ENCODE data around the gene CLEC16A.

DNA sequence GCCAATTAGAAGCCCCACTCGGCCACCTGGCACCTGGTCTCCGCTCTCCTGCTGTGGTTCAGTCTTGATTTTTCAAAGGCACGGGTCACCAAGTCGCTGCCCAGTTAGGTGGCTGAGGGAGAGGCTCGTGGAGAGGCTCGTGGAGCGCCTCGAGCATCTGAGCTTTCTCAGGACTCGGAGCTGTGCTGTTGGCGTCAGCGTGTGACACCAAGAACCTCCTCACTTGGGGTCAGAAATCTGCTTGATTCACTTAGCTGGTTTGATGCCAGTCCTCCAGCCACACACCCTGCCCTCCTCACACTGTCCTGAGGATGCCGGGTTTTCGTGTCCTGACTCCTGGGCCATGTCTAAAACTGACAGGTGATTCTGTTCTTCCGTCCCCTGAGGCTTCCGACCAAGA lies 229.1 kb downstream of the CLEC16A start:
- TF ChIP-seq, protein P1, sequence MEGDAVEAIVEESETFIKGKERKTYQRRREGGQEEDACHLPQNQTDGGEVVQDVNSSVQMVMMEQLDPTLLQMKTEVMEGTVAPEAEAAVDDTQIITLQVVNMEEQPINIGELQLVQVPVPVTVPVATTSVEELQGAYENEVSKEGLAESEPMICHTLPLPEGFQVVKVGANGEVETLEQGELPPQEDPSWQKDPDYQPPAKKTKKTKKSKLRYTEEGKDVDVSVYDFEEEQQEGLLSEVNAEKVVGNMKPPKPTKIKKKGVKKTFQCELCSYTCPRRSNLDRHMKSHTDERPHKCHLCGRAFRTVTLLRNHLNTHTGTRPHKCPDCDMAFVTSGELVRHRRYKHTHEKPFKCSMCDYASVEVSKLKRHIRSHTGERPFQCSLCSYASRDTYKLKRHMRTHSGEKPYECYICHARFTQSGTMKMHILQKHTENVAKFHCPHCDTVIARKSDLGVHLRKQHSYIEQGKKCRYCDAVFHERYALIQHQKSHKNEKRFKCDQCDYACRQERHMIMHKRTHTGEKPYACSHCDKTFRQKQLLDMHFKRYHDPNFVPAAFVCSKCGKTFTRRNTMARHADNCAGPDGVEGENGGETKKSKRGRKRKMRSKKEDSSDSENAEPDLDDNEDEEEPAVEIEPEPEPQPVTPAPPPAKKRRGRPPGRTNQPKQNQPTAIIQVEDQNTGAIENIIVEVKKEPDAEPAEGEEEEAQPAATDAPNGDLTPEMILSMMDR (IDR thresholded peaks at IDR 0.05; ENCODE audit: borderline replicate concordance, extremely low read depth, low read length, poor library complexity, severe bottlenecking) = no peak
- no peak for TF ChIP-seq EZH2 (IDR thresholded peaks at IDR 0.05; ENCODE audit: borderline replicate concordance, low read depth, low read length, severe bottlenecking)
